HUES64 (cell line): ENCODE results near the gene A1CF.

Experiments used
- H3K27ac ChIP-seq: 2 replicates; pipeline ENCODE4 v1.7.0; 2013; ENCODE audit warnings: low read depth, low read length, inconsistent platforms
- H3K27me3 ChIP-seq: 2 replicates; pipeline ENCODE4 v1.6.1; 2013; ENCODE audit warnings: mild to moderate bottlenecking, low read length; ENCODE audit not compliant: insufficient read depth
- H3K36me3 ChIP-seq: 2 replicates; pipeline ENCODE4 v1.6.1; 2013; ENCODE audit warnings: mild to moderate bottlenecking, low read length; ENCODE audit not compliant: insufficient read depth
- H3K4me1 ChIP-seq: 2 replicates; pipeline ENCODE4 v1.6.1; 2013; ENCODE audit warnings: mild to moderate bottlenecking, low read length, moderate library complexity; ENCODE audit not compliant: insufficient read depth
- H3K4me3 ChIP-seq: 2 replicates; pipeline ENCODE4 v1.5.1; 2013; ENCODE audit warnings: mild to moderate bottlenecking, low read length, moderate library complexity
- H3K9ac ChIP-seq: 2 replicates; pipeline ENCODE4 v1.6.1; 2013; ENCODE audit warnings: mild to moderate bottlenecking, low read depth, low read length
- H3K9me3 ChIP-seq: 2 replicates; pipeline ENCODE4 v1.6.1; 2013; ENCODE audit warnings: low read depth, low read length; ENCODE audit not compliant: insufficient read depth
- WGBS: fragments of 150-250, 120-280 bp; methylation state at CpG from one replicate; pipeline ENCODE4 v1.1.7; 2013; ENCODE audit warnings: missing lambda C conversion rate; 5-methylcytosine and 5-hydroxymethylcytosine counted together

Gene A1CF

DNA sequence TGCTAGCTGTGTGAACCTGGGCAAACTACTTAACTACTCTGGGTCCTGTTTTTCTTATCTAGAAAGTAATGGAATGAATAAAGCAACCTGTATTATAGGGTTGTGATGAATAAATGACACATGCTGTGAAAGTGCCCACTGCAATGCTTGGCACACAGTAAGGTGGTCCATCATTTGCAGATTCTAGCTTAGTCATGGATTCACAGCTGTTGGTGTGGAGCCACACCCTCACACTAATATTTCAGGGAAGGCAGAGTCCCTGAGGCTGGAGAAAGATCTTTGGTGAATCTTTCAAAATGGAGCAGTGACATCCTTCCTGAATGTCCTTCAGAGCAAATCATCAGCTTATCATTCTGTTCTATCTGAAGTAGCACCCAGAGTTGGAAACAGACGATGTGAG, 60.6 kb downstream of the A1CF start:
- Histone ChIP-seq H3K36me3 (no peaks in the 10 kb centered on the region), H3K9ac (no peak overlapping the region), H3K27ac (no peak overlapping the region), H3K4me1 (no peaks in the 10 kb centered on the region), H3K9me3 (no peaks in the 10 kb centered on the region), H3K4me3 (no peak overlapping the region), H3K27me3 (peaks cover 6% of the 10 kb centered on the region; the same call in 1 of the 2 replicates)
- WGBS: no CpG with 5 or more reads among the region's 1 CpG

DNA sequence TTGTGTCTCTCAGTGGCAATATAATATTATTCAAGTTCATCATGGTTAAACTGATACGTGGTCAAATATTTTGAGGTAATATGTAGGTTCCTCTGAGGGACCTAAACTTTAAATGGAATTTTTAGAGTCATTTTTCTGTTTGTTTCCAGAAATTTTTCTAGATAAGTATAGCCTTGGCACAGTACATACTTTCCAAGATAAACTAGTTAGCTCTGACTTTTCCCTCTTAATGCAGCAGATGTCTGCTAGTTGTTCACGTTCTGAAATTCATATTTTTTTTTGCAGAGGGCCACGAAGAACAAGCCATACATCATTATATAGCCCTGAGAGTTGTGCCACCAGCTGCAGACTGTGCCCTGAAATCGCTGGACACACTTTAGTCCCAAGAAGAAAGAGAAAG, 61.6 kb downstream of the A1CF start:
- Histone ChIP-seq H3K27ac (no peak overlapping the region), H3K36me3 (no peaks in the 10 kb centered on the region), H3K27me3 (peaks cover 6% of the 10 kb centered on the region; the same call in 1 of the 2 replicates), H3K4me1 (no peaks in the 10 kb centered on the region), H3K9me3 (no peaks in the 10 kb centered on the region), H3K9ac (no peak overlapping the region), H3K4me3 (no peak overlapping the region)
- 78% methylated on average over 4 of the region's 4 CpGs for WGBS

DNA sequence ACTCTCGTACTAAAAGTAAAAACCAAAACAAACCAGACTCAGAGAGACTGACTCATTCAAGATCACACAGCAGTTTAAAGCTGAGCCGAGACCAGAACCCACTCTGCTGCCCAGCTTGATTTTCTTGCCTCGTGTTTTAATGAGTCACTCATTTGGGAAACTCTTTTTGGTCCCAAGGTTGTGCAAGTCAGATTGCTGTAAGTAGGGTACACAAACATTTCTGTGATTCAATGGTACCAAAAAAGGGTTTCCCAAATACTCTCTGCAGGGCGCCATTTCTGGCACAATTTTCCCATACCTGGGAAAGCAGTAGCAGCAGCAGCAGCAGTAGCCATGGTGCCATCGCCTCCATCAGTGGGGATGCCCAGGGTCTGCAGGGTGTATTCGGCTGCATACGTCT, 75.8 kb downstream of the A1CF start:
- no peaks in the 10 kb centered on the region for H3K27me3 ChIP-seq
- H3K4me3 ChIP-seq: no peak overlapping the region
- no peaks in the 10 kb centered on the region for H3K9me3 ChIP-seq
- H3K27ac ChIP-seq: no peak overlapping the region
- no peaks in the 10 kb centered on the region for H3K36me3 ChIP-seq
- 91% methylated on average over 7 of the region's 7 CpGs for WGBS
- H3K9ac ChIP-seq: no peak overlapping the region
- H3K4me1 ChIP-seq: peaks cover 27% of the 10 kb centered on the region

DNA sequence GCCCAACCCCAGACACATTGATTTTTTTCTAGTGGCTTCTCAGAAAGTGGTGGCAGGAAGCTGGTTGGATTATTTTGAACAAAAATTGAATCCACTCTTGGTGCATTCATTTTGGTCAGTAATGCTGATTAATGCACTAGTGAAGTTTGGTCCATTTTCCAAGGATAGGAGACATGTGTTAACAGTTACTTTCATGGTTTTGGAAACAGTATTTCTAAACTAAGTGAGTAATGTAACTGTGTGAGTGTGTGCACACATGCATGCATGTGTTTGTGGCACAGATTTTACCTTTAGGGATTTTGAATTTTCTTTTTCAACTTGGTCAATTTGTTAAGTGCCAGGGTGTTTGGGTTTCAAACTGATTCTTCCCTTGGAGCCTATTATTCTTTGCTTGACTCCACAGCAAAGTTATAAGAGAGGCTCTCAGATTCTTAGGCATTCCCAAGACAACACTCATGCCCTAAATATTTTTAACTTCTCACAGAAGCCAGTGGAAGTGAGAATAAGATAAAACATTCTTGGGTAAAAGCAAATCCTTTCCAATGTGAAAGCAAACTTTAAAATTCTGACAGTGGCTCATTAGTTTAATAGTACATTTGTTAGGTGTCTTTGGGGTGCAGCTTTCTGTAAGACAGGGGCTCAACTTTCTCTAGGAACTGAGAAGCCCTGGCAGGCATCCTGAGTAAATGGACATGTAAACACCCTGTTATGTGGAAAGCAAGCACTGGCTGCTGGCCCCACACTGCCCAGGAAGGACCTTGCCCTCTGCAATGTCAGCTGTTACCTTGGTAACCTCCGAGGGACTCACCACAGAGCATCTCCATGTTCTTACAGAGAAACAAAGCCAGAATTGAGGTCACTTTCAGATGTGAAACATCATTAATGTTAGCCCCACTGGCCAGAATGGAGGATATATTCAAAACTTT, 77.3 kb downstream of the A1CF start:
- no peak overlapping the region for H3K27ac ChIP-seq
- no peak overlapping the region for H3K4me3 ChIP-seq
- 74% methylated on average over 1 of the region's 1 CpG for WGBS
- no peaks in the 10 kb centered on the region for H3K9me3 ChIP-seq
- H3K4me1 ChIP-seq: peaks cover 31% of the 10 kb centered on the region
- H3K27me3 ChIP-seq: no peaks in the 10 kb centered on the region
- peak overlapping the region; percentile 19; the same call in 1 of the 2 replicates for H3K9ac ChIP-seq
- no peaks in the 10 kb centered on the region for H3K36me3 ChIP-seq

DNA sequence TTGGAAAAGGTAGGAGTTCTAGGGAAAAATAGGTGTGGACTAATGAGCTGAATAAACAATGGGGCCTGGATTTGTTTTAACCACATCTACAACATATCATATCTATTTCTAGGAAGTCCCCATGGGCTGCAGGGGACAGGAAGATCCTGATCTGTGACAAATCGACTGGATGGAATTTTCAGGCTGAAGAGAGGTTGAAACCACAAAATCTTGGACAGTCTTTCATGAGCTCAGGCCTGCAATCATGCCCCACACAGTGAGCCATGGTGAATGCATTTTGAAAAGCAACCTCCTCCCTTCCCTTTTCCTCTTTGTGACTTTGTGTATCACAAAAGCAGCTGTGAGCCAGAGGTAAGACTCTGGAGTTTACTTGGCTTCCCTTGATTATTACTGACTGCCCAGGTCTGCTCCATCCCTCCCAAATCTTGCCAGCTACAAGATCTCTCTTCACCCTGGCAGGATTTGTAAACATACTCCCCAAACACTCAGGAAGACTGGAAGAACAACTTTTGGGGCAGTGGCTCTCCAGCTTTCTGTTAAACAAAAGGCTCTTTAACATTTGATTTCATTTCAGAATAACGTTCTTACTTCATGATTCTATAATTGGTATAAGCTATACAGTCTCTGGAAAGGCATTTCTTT, 79.3 kb downstream of the A1CF start:
- Histone ChIP-seq H3K4me1 (peaks cover 31% of the 10 kb centered on the region), H3K27me3 (no peaks in the 10 kb centered on the region), H3K9ac (no peak overlapping the region), H3K9me3 (no peaks in the 10 kb centered on the region), H3K27ac (no peak overlapping the region), H3K36me3 (no peaks in the 10 kb centered on the region), H3K4me3 (no peak overlapping the region)
- WGBS: 86% methylated on average over 1 of the region's 2 CpGs

DNA sequence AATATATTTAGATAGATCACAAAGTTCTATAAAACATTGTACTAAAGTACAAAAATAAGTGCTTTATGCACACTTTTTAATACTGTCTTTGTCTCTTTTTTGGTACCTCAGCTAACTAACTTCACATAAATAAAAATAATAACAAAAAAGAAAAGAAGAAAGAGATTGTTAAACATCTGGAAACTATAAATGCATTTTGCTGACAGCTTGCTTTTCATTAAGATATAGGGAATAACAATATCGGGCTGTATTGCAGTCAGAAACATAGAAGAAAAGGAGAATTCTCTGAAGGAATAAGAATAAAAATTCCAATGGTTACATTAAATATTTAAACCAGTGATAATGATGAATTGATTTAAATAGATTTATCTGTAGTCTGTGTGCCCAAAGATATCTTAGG, 85.8 kb downstream of the A1CF start:
- WGBS: 82% methylated on average over 1 of the region's 1 CpG

DNA sequence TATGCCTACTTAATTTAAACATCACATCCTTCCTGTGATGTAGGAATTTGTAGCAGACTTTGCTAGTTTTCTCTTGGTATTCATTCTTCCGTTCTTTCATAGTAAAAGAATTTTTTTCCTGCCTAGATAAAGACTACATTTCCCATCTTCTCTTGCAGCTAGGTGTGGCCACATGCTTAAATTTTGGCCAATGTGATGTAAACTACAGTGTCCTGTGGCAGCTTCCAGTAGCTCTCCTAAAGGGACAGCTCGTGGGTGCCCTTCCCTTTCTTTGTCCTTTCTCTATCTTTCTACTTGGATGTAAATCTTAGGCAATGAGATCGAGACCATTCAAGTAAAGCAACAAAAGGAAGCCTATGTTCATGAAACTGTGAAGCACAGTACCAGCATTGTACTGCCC, 87.1 kb downstream of the A1CF start:
- no peak overlapping the region for H3K9ac ChIP-seq
- H3K4me3 ChIP-seq: no peak overlapping the region
- no peak overlapping the region for H3K27ac ChIP-seq
- H3K36me3 ChIP-seq: no peaks in the 10 kb centered on the region
- H3K4me1 ChIP-seq: no peaks in the 10 kb centered on the region
- 80% methylated on average over 2 of the region's 3 CpGs for WGBS
- no peaks in the 10 kb centered on the region for H3K9me3 ChIP-seq
- H3K27me3 ChIP-seq: no peaks in the 10 kb centered on the region

More for the DNA sequence above, 85.8 kb downstream of the A1CF start:
- Histone ChIP-seq H3K36me3 (no peaks in the 10 kb centered on the region), H3K4me3 (no peak overlapping the region), H3K4me1 (0 out of 2 replicates have a peak, but pooled peaks cover 4% of the 10 kb centered on the region), H3K27me3 (no peaks in the 10 kb centered on the region), H3K9me3 (no peaks in the 10 kb centered on the region), H3K27ac (no peak overlapping the region), H3K9ac (no peak overlapping the region)

DNA sequence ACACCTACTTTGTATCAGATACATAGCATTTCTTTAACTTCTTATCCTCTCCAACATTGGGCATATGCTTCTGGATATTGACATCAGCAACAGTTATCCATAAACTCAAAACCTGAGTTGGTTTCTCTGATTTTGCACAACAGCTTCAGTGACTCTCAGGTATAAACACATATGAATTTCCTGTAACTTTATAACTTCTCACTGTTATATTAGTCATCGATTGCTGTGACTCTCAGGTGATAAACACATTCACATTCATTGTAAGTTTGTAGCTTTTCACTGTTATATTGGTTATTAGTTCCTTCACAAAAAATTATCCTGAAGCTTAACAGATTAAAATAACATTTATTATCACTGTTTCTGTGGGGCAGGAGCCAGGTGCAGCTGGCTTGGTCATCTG, 88.7 kb downstream of the A1CF start:
- H3K27ac ChIP-seq: no peak overlapping the region
- no peaks in the 10 kb centered on the region for H3K36me3 ChIP-seq
- H3K4me3 ChIP-seq: no peak overlapping the region
- 100% methylated on average over 1 of the region's 1 CpG for WGBS
- no peak overlapping the region for H3K9ac ChIP-seq
- H3K4me1 ChIP-seq: no peaks in the 10 kb centered on the region
- no peaks in the 10 kb centered on the region for H3K27me3 ChIP-seq
- no peaks in the 10 kb centered on the region for H3K9me3 ChIP-seq

DNA sequence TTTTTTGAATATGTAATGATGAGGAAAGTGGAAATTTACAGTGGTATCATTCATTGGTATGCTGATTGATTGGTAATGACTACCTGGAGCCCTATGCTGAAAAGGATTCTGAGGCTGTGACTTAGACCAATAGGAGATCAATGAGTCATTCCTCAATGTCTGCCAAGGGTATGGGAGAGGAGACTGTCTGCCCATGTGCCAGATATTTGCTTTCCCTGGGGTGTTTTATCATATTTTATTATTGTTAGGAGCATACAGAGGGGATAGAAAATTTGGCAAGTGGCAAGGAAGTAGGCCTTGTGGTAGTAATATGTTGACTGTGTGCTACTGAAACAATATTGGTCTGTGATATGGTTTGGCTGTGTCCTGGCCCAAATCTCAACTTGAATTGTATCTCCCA, 90.9 kb downstream of the A1CF start:
- no peaks in the 10 kb centered on the region for H3K36me3 ChIP-seq
- no peaks in the 10 kb centered on the region for H3K9me3 ChIP-seq
- H3K4me3 ChIP-seq: no peak overlapping the region
- H3K27ac ChIP-seq: no peak overlapping the region
- no peak overlapping the region for H3K9ac ChIP-seq
- no peaks in the 10 kb centered on the region for H3K27me3 ChIP-seq
- H3K4me1 ChIP-seq: no peaks in the 10 kb centered on the region

DNA sequence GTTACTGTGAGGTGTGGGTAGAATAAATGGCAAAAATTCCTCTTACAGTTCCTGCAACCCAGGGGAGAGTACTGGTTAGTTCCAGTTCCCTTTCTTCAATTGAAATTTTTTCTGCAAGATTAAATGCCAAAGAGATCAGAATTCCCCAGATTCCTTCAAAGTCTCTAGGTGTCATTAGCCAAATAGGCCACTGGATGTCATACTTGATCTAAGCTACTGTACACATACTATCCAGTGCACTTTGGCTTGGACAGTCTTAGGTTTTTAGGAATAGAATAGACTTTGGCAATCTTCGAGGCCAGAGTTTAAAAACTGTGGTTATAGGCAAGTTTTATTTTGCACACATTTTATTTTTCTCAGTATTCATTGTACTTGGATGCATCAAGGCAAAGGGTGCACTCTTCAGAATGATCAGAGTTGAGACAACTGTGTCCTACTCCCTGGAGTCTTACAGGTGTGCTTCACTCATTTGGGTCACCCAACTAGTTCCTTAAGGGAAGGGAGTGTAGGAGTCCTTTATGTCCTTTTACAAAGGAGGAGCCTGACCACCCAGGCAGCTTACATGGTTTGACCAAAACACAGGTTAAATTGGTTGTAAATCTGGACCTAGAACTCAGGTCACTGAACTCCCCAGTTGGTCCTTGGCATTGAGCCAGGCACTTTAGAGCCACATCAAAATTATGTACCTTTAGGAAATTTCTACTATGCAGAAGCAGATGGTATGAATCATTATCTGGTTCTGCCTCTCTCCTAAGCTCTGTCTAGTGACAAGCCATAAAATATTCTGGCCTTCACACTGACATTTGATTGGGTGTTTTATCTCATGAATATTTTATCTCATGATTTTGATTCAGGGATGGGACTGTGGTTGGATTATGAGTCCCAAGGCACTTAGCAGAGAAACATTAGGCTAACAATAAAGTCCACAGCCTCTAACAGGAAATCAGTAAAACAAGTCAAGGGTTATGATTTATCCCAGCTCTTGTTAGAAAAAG, 96.2 kb downstream of the A1CF start:
- Histone ChIP-seq H3K9me3 (no peaks in the 10 kb centered on the region), H3K27me3 (no peaks in the 10 kb centered on the region), H3K4me3 (no peak overlapping the region), H3K9ac (no peak overlapping the region), H3K27ac (no peak overlapping the region), H3K36me3 (no peaks in the 10 kb centered on the region), H3K4me1 (peaks cover 9% of the 10 kb centered on the region)
- no CpG with 5 or more reads among the region's 1 CpG for WGBS
